ENCODE measurements around the gene MEI1. TPM values are rescaled to one million over a fixed set of nuclear protein-coding genes. Genes with fewer than 3 reads are reported as not detected.

Gene MEI1
- total RNA-seq, 2 donors from 2014 or later = not detected

GRCh38 chr22:41739576-41739975, 40.3 kb downstream of the MEI1 start:
- no peaks in the 10 kb centered on the region for H3K27me3 ChIP-seq
- no peaks in the 10 kb centered on the region for H3K4me1 ChIP-seq
- no peak overlapping the region for H3K27ac ChIP-seq
- 78 to 81% methylated on average over 3 of the region's 3 CpGs for WGBS, 2 donors
- H3K36me3 ChIP-seq (replicated peaks in 1 of 2; ENCODE audit: insufficient read depth in 1 of 2, low read depth in 2 of 2) = no peaks in the 10 kb centered on the region
- intact Hi-C loops (cut with DNase I) = no loop called here
- no peak for TF ChIP-seq CTCF (IDR thresholded peaks at IDR 0.05)
- no peak for TF ChIP-seq POLR2A (IDR thresholded peaks at IDR 0.05)
- H3K9me3 ChIP-seq = no peaks in the 10 kb centered on the region
- H3K4me3 ChIP-seq = no peak overlapping the region
- DNase-seq (no peak), ATAC-seq (no peak)

GRCh38 chr22:41742918-41743317, 43.6 kb downstream of the MEI1 start:
- intact Hi-C loops (cut with DNase I) = no loop called here
- 37 to 41% methylated on average over 5 to 6 of the region's 6 CpGs for WGBS, 2 donors
- Histone ChIP-seq H3K36me3 (replicated peaks in 1 of 2; ENCODE audit: insufficient read depth in 1 of 2, low read depth in 2 of 2) (no peaks in the 10 kb centered on the region), H3K27me3 (no peaks in the 10 kb centered on the region), H3K4me1 (no peaks in the 10 kb centered on the region), H3K9me3 (no peaks in the 10 kb centered on the region), H3K4me3 (no peak overlapping the region), H3K27ac (no peak overlapping the region)
- ATAC-seq (no peak), DNase-seq (no peak)
- TF ChIP-seq CTCF (IDR thresholded peaks at IDR 0.05) (no peak), POLR2A (IDR thresholded peaks at IDR 0.05) (no peak)

- intact Hi-C loops (cut with DNase I) = loop anchor here (5.0 kb wide), 1 partner anchor 191 kb away; no protein-coding TSS in a partner anchor
- 20 to 46% methylated on average over 2 to 3 of the region's 3 CpGs for WGBS, 2 donors
- Histone ChIP-seq H3K4me3 (no peak overlapping the region), H3K9me3 (no peaks in the 10 kb centered on the region), H3K36me3 (replicated peaks in 1 of 2; ENCODE audit: insufficient read depth in 1 of 2, low read depth in 2 of 2) (no peaks in the 10 kb centered on the region), H3K27ac (no peak overlapping the region), H3K4me1 (no peaks in the 10 kb centered on the region), H3K27me3 (no peaks in the 10 kb centered on the region)
- ATAC-seq (no peak), DNase-seq (no peak)
- TF ChIP-seq POLR2A (IDR thresholded peaks at IDR 0.05) = no peak
Measured at GRCh38 chr22:41745968-41746367, 46.7 kb downstream of the MEI1 start.

- intact Hi-C loops (cut with DNase I) = loop anchor here (5.0 kb wide), 1 partner anchor 191 kb away; no protein-coding TSS in a partner anchor
- Histone ChIP-seq H3K4me3 (no peak overlapping the region), H3K36me3 (replicated peaks in 1 of 2; ENCODE audit: insufficient read depth in 1 of 2, low read depth in 2 of 2) (no peaks in the 10 kb centered on the region), H3K4me1 (no peaks in the 10 kb centered on the region), H3K27me3 (no peaks in the 10 kb centered on the region), H3K9me3 (no peaks in the 10 kb centered on the region), H3K27ac (no peak overlapping the region)
- peak; percentile 76 to 83 (median 80) for DNase-seq
- WGBS, 2 donors = 0% methylated on average over 2 to 3 of the region's 3 CpGs
- peak; percentile 93 for ATAC-seq
- peak; percentile 48 to 75 (median 69) for TF ChIP-seq CTCF (IDR thresholded peaks at IDR 0.05)
- no peak for TF ChIP-seq POLR2A (IDR thresholded peaks at IDR 0.05)
Measured at GRCh38 chr22:41746567-41747400, 47.5 kb downstream of the MEI1 start.

GRCh38 chr22:41752011-41752970, 53.0 kb downstream of the MEI1 start:
- 76 to 81% methylated on average over 5 of the region's 5 CpGs for WGBS, 2 donors

More at GRCh38 chr22:41752011-41752970, 53.0 kb downstream of the MEI1 start:
- intact Hi-C loops (cut with DNase I) = no loop called here
- TF ChIP-seq POLR2A (IDR thresholded peaks at IDR 0.05) (no peak), CTCF (IDR thresholded peaks at IDR 0.05) (no peak)
- no peaks in the 10 kb centered on the region for H3K9me3 ChIP-seq
- no peaks in the 10 kb centered on the region for H3K27me3 ChIP-seq
- no peak for DNase-seq
- H3K4me3 ChIP-seq = no peak overlapping the region
- H3K27ac ChIP-seq = no peak overlapping the region
- ATAC-seq = no peak
- no peaks in the 10 kb centered on the region for H3K36me3 ChIP-seq (replicated peaks in 1 of 2; ENCODE audit: insufficient read depth in 1 of 2, low read depth in 2 of 2)
- no peaks in the 10 kb centered on the region for H3K4me1 ChIP-seq
